Caco-2 (cell line): ENCODE data around the gene CELF5. TPM values are rescaled to one million over a fixed set of nuclear protein-coding genes. Genes with fewer than 3 reads are reported as not detected.

ENCODE experiments used
- BruUV-seq: library from RNA; stranded (reverse); fragments of 400-500 nt; replicated peaks from 2 replicates; lab custom pipeline; 2021; lab: Mats Ljungman, UMichigan
- CTCF ChIA-PET: fragments of 300-600 bp; sonication (Branson Sonifier 250); formaldehyde crosslinking; loops from one replicate; lab custom pipeline; 2022; ENCODE audit warnings: antibody characterized with exemption; lab: Charles Lee
- POLR2A ChIA-PET: fragments of 300-600 bp; sonication (Branson Sonifier 250); formaldehyde crosslinking; loops from one replicate; lab custom pipeline; 2022; ENCODE audit warnings: antibody characterized with exemption; lab: Charles Lee
- DNase-seq, 2 experiments: peaks; one replicate each; pipeline versions ENCODE4 v3.0.0 to v3.0.0-alpha.2; 2020 to 2022
- H3K27me3 ChIP-seq: replicated peaks from 2 replicates; pipeline ENCODE4 v1.6.0; 2011; ENCODE audit warnings: low read length; ENCODE audit not compliant: control insufficient read depth, insufficient read depth
- H3K36me3 ChIP-seq: 2 replicates; pipeline ENCODE4 v1.5.1; 2011; ENCODE audit warnings: low read length; ENCODE audit not compliant: control insufficient read depth, insufficient read depth
- H3K4me1 ChIP-seq: fragments of 250-450 bp; sonication (Bioruptor Pico); 2 replicates; pipeline ENCODE4 v1.5.1; 2020; ENCODE audit warnings: mild to moderate bottlenecking
- H3K4me3 ChIP-seq: 2 replicates; pipeline ENCODE4 v1.5.1; 2011; ENCODE audit warnings: low read depth, mild to moderate bottlenecking, control low read depth, low read length
- H3K9me3 ChIP-seq: fragments of 250-450 bp; sonication (Bioruptor Pico); 2 replicates; pipeline ENCODE4 v1.5.1; 2020; ENCODE audit warnings: mild to moderate bottlenecking, moderate library complexity
- H3K27ac Mint-ChIP-seq: one replicate; pipeline ENCODE4 v1.8.0; 2022; ENCODE audit warnings: mixed read lengths; ENCODE audit not compliant: unreplicated experiment
- H3K27me3 Mint-ChIP-seq: one replicate; pipeline ENCODE4 v1.8.0; 2022; ENCODE audit warnings: mixed read lengths; ENCODE audit not compliant: insufficient read depth, unreplicated experiment
- H3K36me3 Mint-ChIP-seq: one replicate; pipeline ENCODE4 v1.8.0; 2022; ENCODE audit warnings: mild to moderate bottlenecking, mixed read lengths; ENCODE audit not compliant: insufficient read depth, unreplicated experiment
- H3K4me1 Mint-ChIP-seq: one replicate; pipeline ENCODE4 v1.8.0; 2022; ENCODE audit warnings: low read depth, mixed read lengths; ENCODE audit not compliant: unreplicated experiment
- H3K4me3 Mint-ChIP-seq: one replicate; pipeline ENCODE4 v1.8.0; 2022; ENCODE audit warnings: mild to moderate bottlenecking, moderate library complexity, mixed read lengths; ENCODE audit not compliant: unreplicated experiment
- H3K9me3 Mint-ChIP-seq: one replicate; pipeline ENCODE4 v1.8.0; 2022; ENCODE audit warnings: mixed read lengths; ENCODE audit not compliant: unreplicated experiment
- CTCF ChIP-seq, 2 experiments: fragments of 200-600 bp in 1 of 2; IDR thresholded peaks; 1 replicate in 1 of 2; 2 replicates in 1 of 2; pipeline versions ENCODE4 v1.5.1 to v1.8.0; 2011 to 2022; ENCODE audit warnings: antibody characterized with exemption in 1 of 2, control low read depth in 1 of 2, inconsistent platforms in 1 of 2, low read depth in 1 of 2, low read length in 1 of 2, mild to moderate bottlenecking in 1 of 2, moderate library complexity in 1 of 2; ENCODE audit not compliant: insufficient read depth in 1 of 2, severe bottlenecking in 1 of 2, unreplicated experiment in 1 of 2
- intact Hi-C: fragments of 100-400 bp; cut with micrococcal nuclease; formaldehyde crosslinking; loops from one replicate; pipeline ENCODE4 v1.10.0; 2022; ENCODE audit not compliant: unreplicated experiment
- total RNA-seq: library from RNA; stranded (reverse); gene quantifications from 2 replicates; pipeline ENCODE4 v1.2.3, GENCODE V29; 2022

CELF5 gene
- total RNA-seq, 1 experiment from 2014 or later: 0.07 TPM

DNA sequence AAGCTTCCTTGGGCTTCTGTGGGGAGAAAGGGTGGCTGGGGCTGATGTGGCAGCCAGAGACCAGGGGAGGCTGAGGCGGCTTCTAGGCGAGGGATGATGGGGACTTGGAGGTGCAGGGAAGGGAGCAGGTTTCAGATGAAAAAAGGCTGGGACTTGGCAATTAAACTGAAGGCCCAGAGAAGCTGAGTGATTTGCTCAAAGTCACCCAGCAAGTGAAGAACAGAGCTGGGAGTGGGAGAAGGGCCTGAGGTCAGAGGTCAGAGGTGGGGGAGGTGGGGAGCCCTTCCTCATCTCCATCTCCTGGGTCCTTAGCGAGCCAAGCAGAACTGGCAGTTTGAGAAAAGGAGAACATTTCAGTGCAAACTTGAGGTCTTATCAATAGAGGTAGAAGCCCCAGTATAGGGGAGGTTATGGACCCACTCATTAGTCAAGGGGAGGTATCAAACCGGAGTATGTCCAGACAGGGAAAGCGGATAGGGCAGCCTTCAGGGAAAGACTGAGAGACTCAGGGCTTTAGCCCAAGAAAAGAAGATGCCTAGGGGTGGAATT is 92.3 kb downstream of the CELF5 start:
- Mint-ChIP-seq H3K4me3 (no peak overlapping the region), H3K9me3 (no peaks in the 10 kb centered on the region), H3K27me3 (peaks cover 5% of the 10 kb centered on the region), H3K27ac (no peak overlapping the region), H3K36me3 (no peaks in the 10 kb centered on the region), H3K4me1 (no peaks in the 10 kb centered on the region)
- CTCF ChIA-PET: no interaction called here
- Histone ChIP-seq H3K36me3 (no peaks in the 10 kb centered on the region), H3K4me1 (no peaks in the 10 kb centered on the region), H3K27me3 (no peaks in the 10 kb centered on the region), H3K9me3 (no peaks in the 10 kb centered on the region), H3K4me3 (no peak overlapping the region)
- BruUV-seq: no TSS peak
- no peak for DNase-seq
- no peak for TF ChIP-seq CTCF (IDR thresholded peaks at IDR 0.05; ENCODE audit: insufficient read depth in 1 of 2, low read depth in 1 of 2, low read length in 1 of 2, severe bottlenecking in 1 of 2, unreplicated experiment in 1 of 2)
- intact Hi-C loops: no loop called here
- POLR2A ChIA-PET: no interaction called here

DNA sequence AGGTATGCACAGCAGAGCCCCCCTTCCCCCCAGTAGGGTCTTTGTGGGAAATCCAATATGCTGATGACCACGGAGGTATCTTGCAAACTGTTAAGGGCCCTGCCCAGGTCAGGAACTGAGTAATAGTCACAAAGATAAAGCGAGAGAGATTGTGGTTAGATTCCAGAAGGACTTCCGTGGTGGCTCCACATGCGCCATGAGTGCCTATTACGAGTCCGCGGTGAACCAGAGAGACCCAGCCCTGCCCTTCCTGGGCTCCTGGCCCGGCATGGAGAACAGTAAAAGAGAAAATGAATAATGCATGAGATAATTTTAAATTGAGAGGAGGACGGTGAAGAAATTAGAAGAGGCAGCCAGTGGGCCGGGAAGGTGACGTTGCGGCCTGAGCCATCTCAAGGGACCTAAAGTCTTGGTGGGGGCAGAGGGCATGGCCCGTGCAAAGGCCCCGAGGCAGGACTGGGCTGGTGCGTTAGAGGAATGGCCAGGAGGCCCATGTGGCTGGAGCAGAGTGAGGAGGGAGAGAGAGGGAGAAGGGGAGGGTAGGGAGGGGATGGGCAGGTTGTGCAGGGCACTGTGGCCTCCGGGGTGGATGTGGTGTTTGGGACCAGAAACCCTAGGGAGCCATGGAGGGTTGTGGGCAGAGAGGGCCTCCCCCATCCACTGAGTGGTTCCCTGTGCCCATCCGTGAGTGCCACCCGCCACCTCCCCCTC is 95.3 kb downstream of the CELF5 start:
- no peaks in the 10 kb centered on the region for H3K4me1 ChIP-seq
- H3K36me3 ChIP-seq: no peaks in the 10 kb centered on the region
- TF ChIP-seq CTCF (IDR thresholded peaks at IDR 0.05; ENCODE audit: insufficient read depth in 1 of 2, low read depth in 1 of 2, low read length in 1 of 2, severe bottlenecking in 1 of 2, unreplicated experiment in 1 of 2): no peak
- no peak overlapping the region for H3K4me3 ChIP-seq
- ChIA-PET POLR2A (no interaction called here), CTCF (no interaction called here)
- peaks cover 10% of the 10 kb centered on the region for H3K9me3 Mint-ChIP-seq
- H3K9me3 ChIP-seq: no peaks in the 10 kb centered on the region
- no peaks in the 10 kb centered on the region for H3K4me1 Mint-ChIP-seq
- DNase-seq: no peak
- H3K27ac Mint-ChIP-seq: no peak overlapping the region
- H3K27me3 Mint-ChIP-seq: peaks cover 2% of the 10 kb centered on the region
- no TSS peak for BruUV-seq
- no peaks in the 10 kb centered on the region for H3K27me3 ChIP-seq
- H3K36me3 Mint-ChIP-seq: no peaks in the 10 kb centered on the region
- no peak overlapping the region for H3K4me3 Mint-ChIP-seq
- intact Hi-C loops: no loop called here

DNA sequence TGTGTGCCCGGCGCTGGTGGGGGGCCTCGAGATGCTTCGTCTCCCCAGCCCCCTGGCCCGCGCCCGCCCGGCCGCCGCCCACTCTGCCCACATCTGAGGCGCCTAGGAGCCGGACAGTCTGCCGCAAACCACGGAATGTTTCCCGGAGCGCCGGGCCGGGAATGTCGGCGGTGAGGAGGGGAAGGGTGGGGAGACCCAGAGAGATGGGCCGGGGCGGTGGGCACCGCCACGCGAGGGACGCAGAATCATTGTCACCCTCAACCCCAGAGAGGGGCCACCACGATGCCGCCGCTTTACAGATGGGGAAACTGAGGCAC is 95.9 kb downstream of the CELF5 start:
- intact Hi-C loops: no loop called here
- H3K36me3 Mint-ChIP-seq: no peaks in the 10 kb centered on the region
- BruUV-seq: no TSS peak

More for the DNA sequence above, 95.9 kb downstream of the CELF5 start:
- DNase-seq: no peak
- ChIA-PET CTCF (no interaction called here), POLR2A (no interaction called here)
- no peak overlapping the region for H3K4me3 Mint-ChIP-seq
- peaks cover 2% of the 10 kb centered on the region for H3K27me3 Mint-ChIP-seq
- no peak overlapping the region for H3K27ac Mint-ChIP-seq
- Histone ChIP-seq H3K9me3 (no peaks in the 10 kb centered on the region), H3K36me3 (no peaks in the 10 kb centered on the region), H3K27me3 (no peaks in the 10 kb centered on the region), H3K4me3 (no peak overlapping the region), H3K4me1 (no peaks in the 10 kb centered on the region)
- no peak for TF ChIP-seq CTCF (IDR thresholded peaks at IDR 0.05; ENCODE audit: insufficient read depth in 1 of 2, low read depth in 1 of 2, low read length in 1 of 2, severe bottlenecking in 1 of 2, unreplicated experiment in 1 of 2)
- H3K4me1 Mint-ChIP-seq: no peaks in the 10 kb centered on the region
- peaks cover 10% of the 10 kb centered on the region for H3K9me3 Mint-ChIP-seq
